Thoracic aorta (tissue), 2 donors: ENCODE results near the gene MTFR1L. TPM values are rescaled to one million over a fixed set of nuclear protein-coding genes. Genes with fewer than 3 reads are reported as not detected.

Experiments
- ATAC-seq: fragments of 150-250 bp; one replicate; pipeline ENCODE4 v1.8.0; 2017; ENCODE audit warnings: low read depth; ENCODE audit not compliant: insufficient number of reproducible peaks, low FRiP score
- DNase-seq: peaks from one replicate; pipeline ENCODE4 v3.0.0-alpha.2; 2020; ENCODE audit warnings: low spot score
- H3K27ac ChIP-seq, 2 donors: fragments of 200-600 bp; sonication (generic); 1 replicate in 1 of 2; 2 replicates in 1 of 2; pipeline ENCODE4 v1.5.1; 2016; ENCODE audit warnings: mild to moderate bottlenecking in 2 of 2, moderate library complexity in 2 of 2
- H3K27me3 ChIP-seq: fragments of 200-600 bp; sonication (generic); replicated peaks from 2 replicates; pipeline ENCODE4 v1.6.0; 2016; ENCODE audit warnings: mild to moderate bottlenecking; ENCODE audit not compliant: insufficient read depth
- H3K36me3 ChIP-seq: fragments of 200-600 bp; sonication (generic); one replicate; pipeline ENCODE4 v1.5.1; 2016
- H3K4me1 ChIP-seq, 2 donors: fragments of 200-600 bp; sonication (generic); 1 replicate in 1 of 2; 2 replicates in 1 of 2; pipeline versions ENCODE4 v1.5.1 to v1.6.0; 2016; ENCODE audit warnings: low read depth in 2 of 2, mild to moderate bottlenecking in 1 of 2; ENCODE audit not compliant: control insufficient read depth in 1 of 2
- H3K4me3 ChIP-seq: fragments of 200-600 bp; sonication (generic); 2 replicates; pipeline ENCODE4 v1.5.1; 2016; ENCODE audit warnings: mild to moderate bottlenecking
- H3K9me3 ChIP-seq: fragments of 200-600 bp; sonication (generic); 2 replicates; pipeline ENCODE4 v1.5.1; 2016
- CTCF ChIP-seq: fragments of 200-600 bp; sonication (generic); IDR thresholded peaks from one replicate; pipeline ENCODE4 v1.5.1; 2019; ENCODE audit warnings: antibody characterized with exemption
- total RNA-seq, 2 donors: library from RNA; depleted of rRNA; stranded (reverse); fragments of >200 nt; gene quantifications; one replicate each; pipeline versions ENCODE4 v1.1.0 to v1.2.3, GENCODE V29; 2016

The MTFR1L gene
- total RNA-seq, 2 donors from 2014 or later, result 63.4 to 81.9 TPM

- Histone ChIP-seq H3K4me1 (no peaks in the 10 kb centered on the region), H3K27me3 (no peaks in the 10 kb centered on the region), H3K4me3 (no peak overlapping the region), H3K9me3 (no peaks in the 10 kb centered on the region), H3K27ac (no peak overlapping the region), H3K36me3 (no peaks in the 10 kb centered on the region)
- no peak for TF ChIP-seq CTCF
- DNase-seq (no peak), ATAC-seq (no peak)
Measured at GRCh38 chr1:25844536-25845337, 25.0 kb downstream of the MTFR1L start.

- no peak for DNase-seq
- Histone ChIP-seq H3K4me1 (no peaks in the 10 kb centered on the region), H3K27ac (no peak overlapping the region), H3K4me3 (no peak overlapping the region), H3K36me3 (no peaks in the 10 kb centered on the region), H3K9me3 (no peaks in the 10 kb centered on the region), H3K27me3 (no peaks in the 10 kb centered on the region)
- TF ChIP-seq CTCF, result no peak
- no peak for ATAC-seq
Measured at GRCh38 chr1:25845664-25846063, 25.9 kb downstream of the MTFR1L start.

GRCh38 chr1:25847929-25848328 is 28.2 kb downstream of the MTFR1L start:
- Histone ChIP-seq H3K27me3 (no peaks in the 10 kb centered on the region), H3K4me1 (no peaks in the 10 kb centered on the region), H3K9me3 (no peaks in the 10 kb centered on the region), H3K4me3 (no peak overlapping the region), H3K36me3 (no peaks in the 10 kb centered on the region), H3K27ac (no peak overlapping the region)
- DNase-seq (no peak), ATAC-seq (no peak)
- TF ChIP-seq CTCF, result no peak

- Histone ChIP-seq H3K9me3 (no peaks in the 10 kb centered on the region), H3K4me3 (no peak overlapping the region), H3K4me1 (no peaks in the 10 kb centered on the region), H3K36me3 (no peaks in the 10 kb centered on the region), H3K27me3 (no peaks in the 10 kb centered on the region), H3K27ac (no peak overlapping the region)
- no peak for TF ChIP-seq CTCF
- ATAC-seq, result no peak
- DNase-seq, result no peak
Measured at GRCh38 chr1:25848531-25848930, 28.8 kb downstream of the MTFR1L start.

GRCh38 chr1:25854554-25854953 is 34.8 kb downstream of the MTFR1L start:
- no peak for TF ChIP-seq CTCF
- H3K9me3 ChIP-seq, result no peaks in the 10 kb centered on the region

More at GRCh38 chr1:25854554-25854953, 34.8 kb downstream of the MTFR1L start:
- H3K27ac ChIP-seq, result no peak overlapping the region
- no peak overlapping the region for H3K4me3 ChIP-seq
- peaks cover 4 to 8% of the 10 kb centered on the region in 2 donors for H3K4me1 ChIP-seq
- no peaks in the 10 kb centered on the region for H3K36me3 ChIP-seq
- no peaks in the 10 kb centered on the region for H3K27me3 ChIP-seq
- DNase-seq (no peak), ATAC-seq (no peak)
